Endothelial cell of umbilical vein (primary cell): ENCODE data around the gene POLRMT. TPM values are rescaled to one million over a fixed set of nuclear protein-coding genes. Genes with fewer than 3 reads are reported as not detected.

Experiments
- BruUV-seq: library from RNA; stranded (reverse); fragments of 400-500 nt; replicated peaks from 2 replicates; lab custom pipeline; 2021; lab: Mats Ljungman, UMichigan
- CTCF ChIA-PET: fragments of 300-600, 350-600 bp; sonication (Branson Sonifier 250); formaldehyde crosslinking; loops from one replicate; lab custom pipeline; 2021; ENCODE audit warnings: antibody characterized with exemption, inconsistent platforms; lab: Charles Lee
- POLR2A ChIA-PET: fragments of 300-600, 350-600 bp; sonication (Branson Sonifier 250); formaldehyde crosslinking; loops from one replicate; lab custom pipeline; 2021; ENCODE audit warnings: antibody characterized with exemption, inconsistent platforms; lab: Charles Lee
- DNase-seq: peaks from one replicate; pipeline ENCODE4 v3.0.0-alpha.2; 2011; ENCODE audit warnings: low read depth, low spot score
- FAIRE-seq: peaks from 2 replicates; lab custom pipeline; 2011; peaks lifted over from hg19 to GRCh38; lab: Jason Lieb, UNC
- H2AFZ ChIP-seq: 2 replicates; pipeline ENCODE4 v1.6.0; 2012; ENCODE audit warnings: low read depth, low read length, control low read depth, inconsistent platforms
- H3K27ac ChIP-seq: 2 replicates; pipeline ENCODE4 v1.5.1; 2011; ENCODE audit warnings: low read depth, mild to moderate bottlenecking, control low read depth, low read length, moderate library complexity; ENCODE audit not compliant: insufficient read depth
- H3K27me3 ChIP-seq, 2 experiments: 2 replicates each; pipeline versions ENCODE4 v1.6.0 to v1.6.1; 2011; ENCODE audit warnings: low read length in 2 of 2, mixed read lengths in 1 of 2; ENCODE audit not compliant: control insufficient read depth in 2 of 2, insufficient read depth in 2 of 2
- H3K36me3 ChIP-seq, 2 experiments: 2 replicates in 1 of 2; 3 replicates in 1 of 2; pipeline ENCODE4 v1.5.1; 2011; ENCODE audit warnings: low read length in 2 of 2, mild to moderate bottlenecking in 1 of 2, moderate library complexity in 1 of 2; ENCODE audit not compliant: control insufficient read depth in 2 of 2, insufficient read depth in 2 of 2; ENCODE audit errors: extremely low read depth in 1 of 2
- H3K4me1 ChIP-seq: 3 replicates; pipeline ENCODE4 v1.5.1; 2011; ENCODE audit warnings: mild to moderate bottlenecking, low read length; ENCODE audit not compliant: control insufficient read depth, insufficient read depth; ENCODE audit errors: extremely low read depth
- H3K4me2 ChIP-seq: 2 replicates; pipeline ENCODE4 v1.6.1; 2011; ENCODE audit warnings: low read length, control low read depth, mixed read lengths; ENCODE audit not compliant: insufficient read depth
- H3K4me3 ChIP-seq, 3 experiments: fragments of 200-600 bp in 1 of 3; sonication (generic), shearing (Covaris generic) in 1 of 3; replicated peaks in 1 of 3; 2 replicates each; pipeline ENCODE4 v1.5.1; 2011 to 2016; ENCODE audit warnings: control low read depth in 3 of 3, low read length in 3 of 3, mild to moderate bottlenecking in 2 of 3, inconsistent platforms in 1 of 3, low read depth in 1 of 3, moderate library complexity in 1 of 3; ENCODE audit not compliant: insufficient read depth in 1 of 3
- H3K79me2 ChIP-seq: 2 replicates; pipeline ENCODE4 v1.6.0; 2012; ENCODE audit warnings: low read length, inconsistent platforms; ENCODE audit not compliant: control insufficient read depth, insufficient read depth
- H3K9ac ChIP-seq: replicated peaks from 2 replicates; pipeline ENCODE3; 2011; ENCODE audit warnings: low read length, control low read depth; ENCODE audit not compliant: insufficient read depth; ENCODE audit errors: extremely low read depth
- H3K9me1 ChIP-seq: replicated peaks from 3 replicates; pipeline ENCODE4 v1.6.0; 2011; ENCODE audit warnings: mild to moderate bottlenecking, low read length; ENCODE audit not compliant: control insufficient read depth, insufficient read depth; ENCODE audit errors: extremely low read depth
- H3K9me3 ChIP-seq: replicated peaks from 2 replicates; pipeline ENCODE4 v1.5.1; 2012; ENCODE audit warnings: low read length, inconsistent platforms; ENCODE audit not compliant: control insufficient read depth, insufficient read depth
- H4K20me1 ChIP-seq: replicated peaks from 2 replicates; pipeline ENCODE3; 2011; ENCODE audit warnings: mild to moderate bottlenecking, low read length; ENCODE audit not compliant: control insufficient read depth, insufficient read depth; ENCODE audit errors: extremely low read depth
- EZH2 ChIP-seq: IDR thresholded peaks from 2 replicates; pipeline ENCODE4 v1.6.1; 2012; ENCODE audit warnings: borderline replicate concordance, low read depth, mild to moderate bottlenecking, moderate library complexity, low read length, inconsistent platforms; ENCODE audit not compliant: severe bottlenecking
- FOS ChIP-seq: IDR thresholded peaks from 2 replicates; pipeline ENCODE4 v1.6.1; 2011; ENCODE audit warnings: mild to moderate bottlenecking, low read length, moderate library complexity, borderline replicate concordance; ENCODE audit not compliant: insufficient read depth
- GATA2 ChIP-seq: IDR thresholded peaks from 2 replicates; pipeline ENCODE4 v1.7.0; 2011; ENCODE audit warnings: low read depth, mild to moderate bottlenecking, moderate library complexity, mixed read lengths, low read length; ENCODE audit not compliant: insufficient read length, insufficient read depth
- JUN ChIP-seq: IDR thresholded peaks from 2 replicates; pipeline ENCODE4 v1.6.1; 2011; ENCODE audit warnings: borderline replicate concordance, low read depth; ENCODE audit not compliant: insufficient read length, insufficient read depth
- MYC ChIP-seq: IDR thresholded peaks from one replicate; pipeline ENCODE4 v1.6.1; 2011; ENCODE audit warnings: mild to moderate bottlenecking, low read depth, low read length
- POLR2A ChIP-seq: IDR thresholded peaks from 2 replicates; pipeline ENCODE4 v1.6.1; 2012; ENCODE audit warnings: low read depth, mild to moderate bottlenecking, control low read depth, low read length
- POLR2AphosphoS5 ChIP-seq: IDR thresholded peaks from 2 replicates; pipeline ENCODE4 v1.6.1; 2012; ENCODE audit warnings: low read depth, mild to moderate bottlenecking, control low read depth, low read length, moderate library complexity; ENCODE audit not compliant: insufficient read depth
- dilution Hi-C: fragments of 300-500 bp; cut with MboI; formaldehyde crosslinking; loops from one replicate; pipeline ENCODE4 v1.15.0; 2019; ENCODE audit warnings: low sequenced_read_pairs; ENCODE audit not compliant: extremely low pct_ligation_motif_present
- intact Hi-C: fragments of 100-400 bp; cut with micrococcal nuclease; formaldehyde crosslinking; loops from one replicate; pipeline ENCODE4 v1.10.0; 2022
- polyA plus RNA-seq, 4 experiments: library from polyadenylated mRNA; depleted of rRNA in 3 of 4; stranded (reverse) in 3 of 4; unstranded in 1 of 4; fragments of >200 nt; gene quantifications; 2 replicates each; pipeline versions ENCODE4 v1.2.1 to v1.2.3, GENCODE V29; 2011 to 2012; ENCODE audit warnings: missing spikeins in 1 of 4
- total RNA-seq: library from RNA; stranded (reverse); gene quantifications from 2 replicates; pipeline ENCODE4 v1.2.3, GENCODE V29; 2021
- TF ChIP-seq, protein P1 (sequence below), 2 donors: IDR thresholded peaks; 1 replicate in 1 of 2; 2 replicates in 1 of 2; pipeline ENCODE4 v1.5.1; 2011; ENCODE audit warnings: low read length in 2 of 2, mild to moderate bottlenecking in 2 of 2, moderate library complexity in 2 of 2, control low read depth in 1 of 2, inconsistent platforms in 1 of 2, low read depth in 1 of 2; ENCODE audit not compliant: insufficient read depth in 1 of 2; ENCODE audit errors: extremely low read depth in 1 of 2
- TF ChIP-seq, protein P2 (sequence below): IDR thresholded peaks from 2 replicates; pipeline ENCODE4 v1.6.1; 2011; ENCODE audit not compliant: insufficient read depth, insufficient read length

POLRMT gene
- total and polyA plus RNA-seq, 2 donors (not counting 3 experiments of a cell fraction or from before 2014, with no cell fraction given) = 38.9 to 50.6 TPM

DNA sequence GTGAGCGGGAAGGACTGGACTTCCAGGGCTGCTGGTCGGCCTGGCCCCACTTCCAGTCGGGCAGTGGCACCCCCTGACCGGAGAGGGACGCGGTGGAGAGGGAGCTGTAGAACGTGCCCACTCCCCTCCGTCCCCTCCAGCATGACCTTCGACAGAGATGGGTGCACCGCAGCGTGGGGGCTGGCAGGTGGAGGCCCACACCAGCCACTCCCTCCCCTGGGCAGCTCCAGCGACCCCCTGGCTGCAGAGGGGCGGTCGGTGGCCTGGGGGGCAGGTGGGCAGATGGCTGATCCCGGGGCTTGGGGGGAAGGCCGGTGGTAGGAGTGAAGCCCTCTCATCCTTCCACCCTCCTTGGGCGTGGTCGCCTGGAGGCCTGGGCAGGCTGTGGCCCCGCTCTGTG lies 41.2 kb downstream of the POLRMT start:
- no peaks in the 10 kb centered on the region for H3K9me1 ChIP-seq
- no peaks in the 10 kb centered on the region for H3K79me2 ChIP-seq
- H3K9me3 ChIP-seq = no peaks in the 10 kb centered on the region
- H3K9ac ChIP-seq = no peak overlapping the region
- no peaks in the 10 kb centered on the region for H3K36me3 ChIP-seq
- H3K4me3 ChIP-seq = no peak overlapping the region
- peaks cover 10 to 13% of the 10 kb centered on the region in 2 experiments for H3K27me3 ChIP-seq
- CTCF ChIA-PET = no interaction called here
- H3K27ac ChIP-seq = no peak overlapping the region
- no peak for DNase-seq
- no peak overlapping the region for H2AFZ ChIP-seq
- no peak overlapping the region for H3K4me2 ChIP-seq
- H4K20me1 ChIP-seq = no peaks in the 10 kb centered on the region
- no peak for TF ChIP-seq GATA2
- no peak for TF ChIP-seq JUN
- TF ChIP-seq FOS = no peak
- TF ChIP-seq, protein P1, sequence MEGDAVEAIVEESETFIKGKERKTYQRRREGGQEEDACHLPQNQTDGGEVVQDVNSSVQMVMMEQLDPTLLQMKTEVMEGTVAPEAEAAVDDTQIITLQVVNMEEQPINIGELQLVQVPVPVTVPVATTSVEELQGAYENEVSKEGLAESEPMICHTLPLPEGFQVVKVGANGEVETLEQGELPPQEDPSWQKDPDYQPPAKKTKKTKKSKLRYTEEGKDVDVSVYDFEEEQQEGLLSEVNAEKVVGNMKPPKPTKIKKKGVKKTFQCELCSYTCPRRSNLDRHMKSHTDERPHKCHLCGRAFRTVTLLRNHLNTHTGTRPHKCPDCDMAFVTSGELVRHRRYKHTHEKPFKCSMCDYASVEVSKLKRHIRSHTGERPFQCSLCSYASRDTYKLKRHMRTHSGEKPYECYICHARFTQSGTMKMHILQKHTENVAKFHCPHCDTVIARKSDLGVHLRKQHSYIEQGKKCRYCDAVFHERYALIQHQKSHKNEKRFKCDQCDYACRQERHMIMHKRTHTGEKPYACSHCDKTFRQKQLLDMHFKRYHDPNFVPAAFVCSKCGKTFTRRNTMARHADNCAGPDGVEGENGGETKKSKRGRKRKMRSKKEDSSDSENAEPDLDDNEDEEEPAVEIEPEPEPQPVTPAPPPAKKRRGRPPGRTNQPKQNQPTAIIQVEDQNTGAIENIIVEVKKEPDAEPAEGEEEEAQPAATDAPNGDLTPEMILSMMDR (IDR thresholded peaks at IDR 0.05; ENCODE audit: extremely low read depth in 1 of 2, insufficient read depth in 1 of 2, low read depth in 1 of 2, low read length in 2 of 2) = no peak
- no peak for TF ChIP-seq POLR2AphosphoS5
- TF ChIP-seq, protein P2, sequence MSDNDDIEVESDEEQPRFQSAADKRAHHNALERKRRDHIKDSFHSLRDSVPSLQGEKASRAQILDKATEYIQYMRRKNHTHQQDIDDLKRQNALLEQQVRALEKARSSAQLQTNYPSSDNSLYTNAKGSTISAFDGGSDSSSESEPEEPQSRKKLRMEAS = no peak
- TF ChIP-seq EZH2 = no peak
- TF ChIP-seq POLR2A = no peak
- no peak for TF ChIP-seq MYC
- FAIRE-seq = no peak
- dilution Hi-C loops (no loop called here), intact Hi-C loops (no loop called here)
- POLR2A ChIA-PET = no interaction called here
- no peaks in the 10 kb centered on the region for H3K4me1 ChIP-seq
- BruUV-seq = no TSS peak
